ENCODE data around the gene SLC7A4. TPM values are rescaled to one million over a fixed set of nuclear protein-coding genes. Genes with fewer than 3 reads are reported as not detected.

SLC7A4 gene
- total RNA-seq, 1 experiment from 2014 or later: not detected

DNA sequence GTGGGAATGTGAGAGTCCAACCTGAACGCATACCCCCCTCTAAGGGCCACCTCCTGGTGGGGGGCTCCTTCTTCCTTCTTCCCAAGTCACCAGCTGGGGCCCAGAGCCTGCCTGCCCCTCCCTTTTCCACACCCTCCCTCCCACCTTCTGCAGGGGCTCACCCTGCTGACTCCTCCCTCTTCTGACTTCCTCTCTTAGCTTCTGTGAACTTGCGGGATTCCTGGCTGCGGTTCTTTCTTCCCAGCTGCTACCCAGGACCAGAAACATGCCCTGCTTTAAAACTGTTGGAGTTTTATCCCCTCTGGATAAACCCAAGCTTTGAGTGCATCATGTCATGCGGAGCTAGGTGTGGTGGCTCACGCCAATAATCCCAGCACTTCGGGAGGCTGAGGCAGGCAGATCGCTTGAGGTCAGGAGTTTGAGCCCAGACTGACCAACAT is 23.5 kb upstream of the SLC7A4 start:
- no peaks in the 10 kb centered on the region for H3K79me2 ChIP-seq (ENCODE audit: insufficient read depth, low read length)
- H2AFZ ChIP-seq (ENCODE audit: low read depth, low read length, poor library complexity, severe bottlenecking): no peak overlapping the region
- ChIA-PET CTCF (no interaction called here), RAD21 (ENCODE audit: low non-redundant PET in 1 of 2, low total read pairs in 2 of 2, uncharacterized antibody in 2 of 2, unreplicated experiment in 2 of 2) (no interaction called here), POLR2A (no interaction called here)
- H3K4me3 ChIP-seq (replicated peaks in 1 of 2; ENCODE audit: low read depth in 1 of 2, low read length in 2 of 2): no peak overlapping the region
- no peak for DNase-seq (ENCODE audit: low read depth, low spot score)
- TF ChIP-seq SIN3A (IDR thresholded peaks at IDR 0.05; ENCODE audit: low read depth) (no peak), EZH2phosphoT487 (IDR thresholded peaks at IDR 0.05; ENCODE audit: borderline replicate concordance) (no peak), CBX3 (IDR thresholded peaks at IDR 0.05; ENCODE audit: low read depth) (no peak), YY1 (IDR thresholded peaks at IDR 0.05; ENCODE audit: extremely low read depth, insufficient replicate concordance, low read depth, low read length) (no peak), ZNF274 (IDR thresholded peaks at IDR 0.05; ENCODE audit: low read depth, low read length) (no peak), ZBTB33 (IDR thresholded peaks at IDR 0.05; ENCODE audit: extremely low read depth, insufficient replicate concordance, low read length) (no peak), EGR1 (IDR thresholded peaks at IDR 0.05; ENCODE audit: low read depth) (no peak), CEBPB (IDR thresholded peaks at IDR 0.05; ENCODE audit: low read depth) (no peak), EZH2 (IDR thresholded peaks at IDR 0.05) (no peak), SRF (IDR thresholded peaks at IDR 0.05; ENCODE audit: low read depth) (no peak), FOSL1 (IDR thresholded peaks at IDR 0.05; ENCODE audit: low read depth) (no peak), POLR2A (IDR thresholded peaks at IDR 0.05; ENCODE audit: borderline replicate concordance, extremely low read depth, insufficient read depth, insufficient read length) (no peak), JUND (IDR thresholded peaks at IDR 0.05) (no peak), RAD21 (IDR thresholded peaks at IDR 0.05; ENCODE audit: low read depth) (no peak), ELF1 (IDR thresholded peaks at IDR 0.05; ENCODE audit: borderline replicate concordance, low read depth) (no peak)
- TF ChIP-seq, protein P1, sequence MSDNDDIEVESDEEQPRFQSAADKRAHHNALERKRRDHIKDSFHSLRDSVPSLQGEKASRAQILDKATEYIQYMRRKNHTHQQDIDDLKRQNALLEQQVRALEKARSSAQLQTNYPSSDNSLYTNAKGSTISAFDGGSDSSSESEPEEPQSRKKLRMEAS (IDR thresholded peaks at IDR 0.05): no peak
- TF ChIP-seq, protein P2, sequence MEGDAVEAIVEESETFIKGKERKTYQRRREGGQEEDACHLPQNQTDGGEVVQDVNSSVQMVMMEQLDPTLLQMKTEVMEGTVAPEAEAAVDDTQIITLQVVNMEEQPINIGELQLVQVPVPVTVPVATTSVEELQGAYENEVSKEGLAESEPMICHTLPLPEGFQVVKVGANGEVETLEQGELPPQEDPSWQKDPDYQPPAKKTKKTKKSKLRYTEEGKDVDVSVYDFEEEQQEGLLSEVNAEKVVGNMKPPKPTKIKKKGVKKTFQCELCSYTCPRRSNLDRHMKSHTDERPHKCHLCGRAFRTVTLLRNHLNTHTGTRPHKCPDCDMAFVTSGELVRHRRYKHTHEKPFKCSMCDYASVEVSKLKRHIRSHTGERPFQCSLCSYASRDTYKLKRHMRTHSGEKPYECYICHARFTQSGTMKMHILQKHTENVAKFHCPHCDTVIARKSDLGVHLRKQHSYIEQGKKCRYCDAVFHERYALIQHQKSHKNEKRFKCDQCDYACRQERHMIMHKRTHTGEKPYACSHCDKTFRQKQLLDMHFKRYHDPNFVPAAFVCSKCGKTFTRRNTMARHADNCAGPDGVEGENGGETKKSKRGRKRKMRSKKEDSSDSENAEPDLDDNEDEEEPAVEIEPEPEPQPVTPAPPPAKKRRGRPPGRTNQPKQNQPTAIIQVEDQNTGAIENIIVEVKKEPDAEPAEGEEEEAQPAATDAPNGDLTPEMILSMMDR (IDR thresholded peaks at IDR 0.05 in 2 of 3, conservative IDR thresholded peaks at IDR 0.05 in 1 of 3; ENCODE audit: borderline replicate concordance in 1 of 3, insufficient read depth in 1 of 3, low read depth in 2 of 3, low read length in 2 of 3): no peak
- TF ChIP-seq, protein P3, sequence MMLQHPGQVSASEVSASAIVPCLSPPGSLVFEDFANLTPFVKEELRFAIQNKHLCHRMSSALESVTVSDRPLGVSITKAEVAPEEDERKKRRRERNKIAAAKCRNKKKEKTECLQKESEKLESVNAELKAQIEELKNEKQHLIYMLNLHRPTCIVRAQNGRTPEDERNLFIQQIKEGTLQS (IDR thresholded peaks at IDR 0.05): no peak
- peaks cover 4% of the 10 kb centered on the region; the same call in 1 of the 2 replicates for H3K27me3 ChIP-seq (ENCODE audit: insufficient read depth, low read length)
- H3K36me3 ChIP-seq (ENCODE audit: control insufficient read depth in 1 of 2, insufficient read depth in 2 of 2, low read length in 2 of 2): no peaks in the 10 kb centered on the region
- no peak overlapping the region for H3K4me2 ChIP-seq (ENCODE audit: low read length)
- H3K9me2 ChIP-seq (ENCODE audit: insufficient read depth): no peaks in the 10 kb centered on the region
- ATAC-seq: no peak
- intact Hi-C loops (cut with micrococcal nuclease): no loop called here
- H4K20me1 ChIP-seq (ENCODE audit: insufficient read depth): no peaks in the 10 kb centered on the region
- H3K9me3 ChIP-seq (ENCODE audit: control insufficient read depth in 1 of 2, insufficient read depth in 1 of 2, low read depth in 1 of 2, low read length in 2 of 2): no peaks in the 10 kb centered on the region
- H3K4me1 ChIP-seq (ENCODE audit: control insufficient read depth in 1 of 2, insufficient read depth in 2 of 2, low read length in 2 of 2): no peaks in the 10 kb centered on the region
- no peak overlapping the region for H3K9ac ChIP-seq (ENCODE audit: low read length)
- no peak overlapping the region for H3K27ac ChIP-seq (ENCODE audit: low read depth, low read length)
- BruUV-seq (replicated peaks): no TSS peak
